Fibroblast of lung (primary cell): ENCODE measurements around the gene DEFB108B. TPM values are rescaled to one million over a fixed set of nuclear protein-coding genes. Genes with fewer than 3 reads are reported as not detected.
"Not testable (repeated sequence)": the region's sequence is repeated elsewhere in the genome, so short reads cannot be mapped to it uniquely, and the experiment has no call there.

Experiments
- DNase-seq, 2 donors: peaks; one replicate each; pipeline versions ENCODE4 v3.0.0 to v3.0.0-alpha.2; 2010; ENCODE audit warnings: low read depth in 2 of 2
- H2AFZ ChIP-seq: 2 replicates; pipeline ENCODE4 v1.5.1; 2012; ENCODE audit warnings: low read length, control low read depth, inconsistent platforms
- H3K27ac ChIP-seq: 2 replicates; pipeline ENCODE4 v1.5.1; 2011; ENCODE audit warnings: low read length, control low read depth; ENCODE audit not compliant: insufficient read depth
- H3K27me3 ChIP-seq: 2 replicates; pipeline ENCODE4 v1.5.1; 2011; ENCODE audit warnings: mild to moderate bottlenecking, low read length; ENCODE audit not compliant: control insufficient read depth, insufficient read depth
- H3K36me3 ChIP-seq: 2 replicates; pipeline ENCODE4 v1.5.1; 2011; ENCODE audit warnings: low read length; ENCODE audit not compliant: control insufficient read depth, insufficient read depth
- H3K4me1 ChIP-seq: 2 replicates; pipeline ENCODE4 v1.5.1; 2011; ENCODE audit warnings: low read length; ENCODE audit not compliant: control insufficient read depth, insufficient read depth; ENCODE audit errors: extremely low read depth
- H3K4me2 ChIP-seq: 2 replicates; pipeline ENCODE4 v1.5.1; 2011; ENCODE audit warnings: low read length, control low read depth; ENCODE audit not compliant: insufficient read depth; ENCODE audit errors: extremely low read depth
- H3K4me3 ChIP-seq, 4 experiments: fragments of 200-600 bp in 1 of 4; sonication (generic) in 1 of 4; replicated peaks in 1 of 4; 2 replicates each; pipeline ENCODE4 v1.5.1; 2011 to 2016; ENCODE audit warnings: low read length in 4 of 4, low read depth in 3 of 4, mild to moderate bottlenecking in 3 of 4, control low read depth in 2 of 4, inconsistent platforms in 1 of 4, mixed read lengths in 1 of 4; ENCODE audit not compliant: insufficient read depth in 1 of 4; ENCODE audit errors: control extremely low read depth in 1 of 4
- H3K79me2 ChIP-seq: 2 replicates; pipeline ENCODE4 v1.5.1; 2012; ENCODE audit warnings: mild to moderate bottlenecking, low read length, inconsistent platforms; ENCODE audit not compliant: control insufficient read depth, insufficient read depth
- H3K9ac ChIP-seq: 2 replicates; pipeline ENCODE4 v1.5.1; 2011; ENCODE audit warnings: mild to moderate bottlenecking, low read length, control low read depth; ENCODE audit not compliant: insufficient read depth
- H3K9me3 ChIP-seq: 2 replicates; pipeline ENCODE4 v1.5.1; 2012; ENCODE audit warnings: low read depth, low read length; ENCODE audit not compliant: control insufficient read depth, insufficient read depth
- H4K20me1 ChIP-seq: 2 replicates; pipeline ENCODE4 v1.5.1; 2011; ENCODE audit warnings: low read length; ENCODE audit not compliant: control insufficient read depth, insufficient read depth; ENCODE audit errors: extremely low read depth
- EZH2 ChIP-seq: IDR thresholded peaks from 2 replicates; pipeline ENCODE4 v1.5.1; 2012; ENCODE audit warnings: low read length, control low read depth, mild to moderate bottlenecking; ENCODE audit errors: missing control alignments
- polyA minus RNA-seq: library from RNA; depleted of rRNA, polyadenylated mRNA; stranded (reverse); fragments of >200 nt; gene quantifications from 2 replicates; pipeline ENCODE4 v1.2.3, GENCODE V29; 2011; ENCODE audit warnings: low replicate concordance
- polyA plus RNA-seq, 2 donors: library from polyadenylated mRNA; depleted of rRNA in 1 of 2; stranded (reverse) in 1 of 2; unstranded in 1 of 2; fragments of >200 nt; gene quantifications; 2 replicates each; pipeline ENCODE4 v1.2.1, GENCODE V29; 2011 to 2012; ENCODE audit warnings: missing spikeins in 1 of 2
- total RNA-seq: library from RNA; depleted of rRNA; stranded (reverse); fragments of >200 nt; gene quantifications from 2 replicates; pipeline ENCODE4 v1.2.1, GENCODE V29; 2014
- TF ChIP-seq, protein P1 (sequence below), 2 donors: IDR thresholded peaks in 1 of 2; conservative IDR thresholded peaks in 1 of 2; 1 replicate in 1 of 2; 2 replicates in 1 of 2; pipeline ENCODE4 v1.5.1; 2011 to 2012; ENCODE audit warnings: low read length in 2 of 2, control low read depth in 1 of 2, inconsistent platforms in 1 of 2, low read depth in 1 of 2, mild to moderate bottlenecking in 1 of 2

Gene DEFB108B, protein sequence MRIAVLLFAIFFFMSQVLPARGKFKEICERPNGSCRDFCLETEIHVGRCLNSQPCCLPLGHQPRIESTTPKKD
- not detected in 2 replicates for total RNA-seq
- not detected in 2 replicates for polyA plus RNA-seq
- polyA plus RNA-seq (2012) = not detected in 2 replicates
- polyA minus RNA-seq = not detected in 2 replicates

DNA sequence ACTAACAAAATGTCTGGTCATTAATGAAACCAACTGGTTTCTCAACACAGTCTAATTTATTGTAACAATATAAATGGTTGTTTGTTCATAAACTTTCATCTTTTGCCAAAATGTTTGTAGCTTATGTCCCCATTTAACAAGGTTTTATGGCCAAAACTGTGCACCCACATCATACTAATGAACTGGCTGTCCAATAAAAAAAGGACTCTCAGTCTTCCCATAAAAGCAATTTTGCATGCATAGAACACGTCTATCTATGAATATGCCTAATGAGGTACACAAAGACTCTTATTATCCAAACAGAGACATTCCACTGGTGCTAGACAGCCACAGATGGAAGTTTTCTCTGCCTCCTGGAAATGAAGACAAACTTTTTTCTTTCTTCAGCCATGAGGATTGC is at the start of gene DEFB108B:
TSS of gene DEFB108B (plus strand) at position 390 of the 400 bp plus-strand sequence. CDS start at position 390, 0 bp downstream.
- not testable (repeated sequence) for H3K27ac ChIP-seq, H2AFZ ChIP-seq, H3K9ac ChIP-seq, H3K27me3 ChIP-seq, H3K79me2 ChIP-seq, H3K4me2 ChIP-seq, H3K4me1 ChIP-seq, H3K9me3 ChIP-seq, H3K36me3 ChIP-seq, DNase-seq, H3K4me3 ChIP-seq, H4K20me1 ChIP-seq

DNA sequence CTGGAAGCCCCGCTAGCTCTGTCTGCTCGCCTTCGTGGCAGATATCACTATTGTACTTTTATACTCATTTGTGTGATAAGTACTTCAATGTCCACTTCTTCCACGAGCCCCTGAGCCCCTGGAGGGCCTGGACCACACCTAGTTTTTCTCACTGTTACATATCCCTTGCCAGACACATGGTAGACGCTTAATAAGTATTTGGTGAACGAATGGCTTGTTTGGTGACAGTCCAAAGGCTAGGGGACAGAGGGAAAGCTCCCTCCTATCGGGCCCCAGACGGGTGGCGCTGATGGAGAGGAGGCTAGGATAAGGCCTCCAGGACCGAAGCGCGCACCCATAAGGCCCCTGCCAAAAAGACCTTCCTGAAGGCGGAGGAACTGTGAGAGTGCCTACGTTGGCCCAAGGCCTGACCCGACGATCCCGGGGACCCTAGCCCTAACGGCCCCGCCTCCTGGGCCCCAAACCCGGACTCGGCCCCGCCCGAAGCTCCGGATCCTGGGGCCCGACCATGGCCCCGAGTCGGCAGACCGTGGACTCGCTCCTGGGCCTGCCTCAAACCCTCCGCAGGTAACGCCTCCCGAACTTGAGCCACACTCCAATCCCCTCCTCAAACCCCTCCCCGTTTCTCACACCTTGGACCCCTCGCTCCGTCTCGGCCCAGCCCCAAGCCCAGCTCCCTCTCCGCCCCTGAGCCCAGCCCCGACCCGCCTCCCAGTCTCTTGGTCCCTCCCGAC is 46.7 kb upstream of the DEFB108B start:
- H3K9me3 ChIP-seq, H3K36me3 ChIP-seq, H3K27me3 ChIP-seq, H4K20me1 ChIP-seq, H3K79me2 ChIP-seq, H3K4me1 ChIP-seq, H2AFZ ChIP-seq: not testable (repeated sequence)
- Histone ChIP-seq H3K27ac (peak overlapping the region; percentile 51), H3K4me3 (peak overlapping the region; percentile 39 to 61 (median 50)), H3K9ac (peak overlapping the region; percentile 42), H3K4me2 (peak overlapping the region; percentile 44)
- peak; percentile 69 to 86 for DNase-seq

DNA sequence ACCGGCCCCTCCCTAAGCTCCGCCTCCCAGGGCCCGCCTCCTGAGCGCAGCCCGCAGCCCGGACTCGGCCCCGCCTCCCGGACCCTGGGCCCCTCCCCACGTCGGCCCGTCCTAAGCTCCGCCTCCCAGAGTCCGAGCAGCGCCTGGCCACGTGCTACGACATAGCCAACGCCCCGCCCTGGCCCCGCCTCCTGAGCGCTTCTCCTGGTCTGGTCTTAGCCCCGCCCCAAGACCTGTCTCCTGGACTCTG is 46.2 kb upstream of the DEFB108B start:
- H3K79me2 ChIP-seq, H3K36me3 ChIP-seq, H4K20me1 ChIP-seq, H2AFZ ChIP-seq, H3K4me2 ChIP-seq, H3K4me1 ChIP-seq, H3K9ac ChIP-seq, H3K9me3 ChIP-seq, H3K27me3 ChIP-seq: not testable (repeated sequence)
- peak overlapping the region in 2 of 4 experiments; percentile 65 to 66 for H3K4me3 ChIP-seq
- peak overlapping the region; percentile 57 for H3K27ac ChIP-seq
- peak in 1 of 2 donors; percentile 99 for DNase-seq

DNA sequence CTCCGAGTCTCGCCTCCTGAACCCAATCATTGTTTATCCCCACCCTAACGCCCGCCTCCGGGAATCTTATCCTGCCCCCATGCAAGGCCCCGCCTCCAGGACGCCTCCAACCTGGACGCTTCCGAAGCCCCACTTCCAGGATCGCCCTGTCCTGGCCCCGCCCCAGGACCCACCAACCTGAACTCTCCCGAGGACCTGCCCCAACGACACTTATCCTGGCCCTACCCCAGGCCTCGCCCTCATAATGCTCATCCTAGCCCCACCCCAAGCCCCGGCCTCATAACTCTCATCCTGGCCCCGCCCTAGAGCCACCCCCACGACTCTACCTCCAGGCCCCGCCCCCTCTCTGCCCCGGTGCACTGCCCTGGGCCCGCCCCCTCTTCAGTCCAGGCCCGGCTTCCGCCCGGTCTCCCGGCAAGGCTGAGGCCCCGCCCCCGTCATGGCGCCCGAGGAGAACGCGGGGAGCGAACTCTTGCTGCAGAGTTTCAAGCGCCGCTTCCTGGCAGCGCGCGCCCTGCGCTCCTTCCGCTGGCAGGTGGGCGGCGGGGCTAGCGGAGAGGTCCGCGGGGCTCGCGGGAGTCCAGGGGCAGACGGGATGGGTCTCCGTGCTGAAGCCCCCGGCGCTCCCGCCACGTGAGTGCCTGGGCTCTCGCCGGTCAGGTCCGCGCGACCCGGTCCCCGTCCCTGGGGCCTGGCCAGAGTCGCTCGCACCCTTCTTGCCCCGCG is 45.7 kb upstream of the DEFB108B start:
- Histone ChIP-seq H3K79me2 (no peaks in the 10 kb centered on the region), H4K20me1 (no peaks in the 10 kb centered on the region), H3K4me1 (peaks cover 8% of the 10 kb centered on the region), H3K27ac (peak overlapping the region; percentile 96), H2AFZ (no peak overlapping the region), H3K9me3 (no peaks in the 10 kb centered on the region), H3K27me3 (no peaks in the 10 kb centered on the region), H3K4me3 (peak overlapping the region; percentile 46 to 67 (median 63)), H3K9ac (peak overlapping the region; percentile 79), H3K4me2 (peak overlapping the region; percentile 23), H3K36me3 (no peaks in the 10 kb centered on the region)
- peak in 1 of 2 donors; percentile 98 for DNase-seq
- no peak for TF ChIP-seq EZH2
- TF ChIP-seq, protein P1, sequence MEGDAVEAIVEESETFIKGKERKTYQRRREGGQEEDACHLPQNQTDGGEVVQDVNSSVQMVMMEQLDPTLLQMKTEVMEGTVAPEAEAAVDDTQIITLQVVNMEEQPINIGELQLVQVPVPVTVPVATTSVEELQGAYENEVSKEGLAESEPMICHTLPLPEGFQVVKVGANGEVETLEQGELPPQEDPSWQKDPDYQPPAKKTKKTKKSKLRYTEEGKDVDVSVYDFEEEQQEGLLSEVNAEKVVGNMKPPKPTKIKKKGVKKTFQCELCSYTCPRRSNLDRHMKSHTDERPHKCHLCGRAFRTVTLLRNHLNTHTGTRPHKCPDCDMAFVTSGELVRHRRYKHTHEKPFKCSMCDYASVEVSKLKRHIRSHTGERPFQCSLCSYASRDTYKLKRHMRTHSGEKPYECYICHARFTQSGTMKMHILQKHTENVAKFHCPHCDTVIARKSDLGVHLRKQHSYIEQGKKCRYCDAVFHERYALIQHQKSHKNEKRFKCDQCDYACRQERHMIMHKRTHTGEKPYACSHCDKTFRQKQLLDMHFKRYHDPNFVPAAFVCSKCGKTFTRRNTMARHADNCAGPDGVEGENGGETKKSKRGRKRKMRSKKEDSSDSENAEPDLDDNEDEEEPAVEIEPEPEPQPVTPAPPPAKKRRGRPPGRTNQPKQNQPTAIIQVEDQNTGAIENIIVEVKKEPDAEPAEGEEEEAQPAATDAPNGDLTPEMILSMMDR (conservative IDR thresholded peaks at IDR 0.05 in 1 of 2, IDR thresholded peaks at IDR 0.05 in 1 of 2; ENCODE audit: low read depth in 1 of 2, low read length in 2 of 2) = no peak

DNA sequence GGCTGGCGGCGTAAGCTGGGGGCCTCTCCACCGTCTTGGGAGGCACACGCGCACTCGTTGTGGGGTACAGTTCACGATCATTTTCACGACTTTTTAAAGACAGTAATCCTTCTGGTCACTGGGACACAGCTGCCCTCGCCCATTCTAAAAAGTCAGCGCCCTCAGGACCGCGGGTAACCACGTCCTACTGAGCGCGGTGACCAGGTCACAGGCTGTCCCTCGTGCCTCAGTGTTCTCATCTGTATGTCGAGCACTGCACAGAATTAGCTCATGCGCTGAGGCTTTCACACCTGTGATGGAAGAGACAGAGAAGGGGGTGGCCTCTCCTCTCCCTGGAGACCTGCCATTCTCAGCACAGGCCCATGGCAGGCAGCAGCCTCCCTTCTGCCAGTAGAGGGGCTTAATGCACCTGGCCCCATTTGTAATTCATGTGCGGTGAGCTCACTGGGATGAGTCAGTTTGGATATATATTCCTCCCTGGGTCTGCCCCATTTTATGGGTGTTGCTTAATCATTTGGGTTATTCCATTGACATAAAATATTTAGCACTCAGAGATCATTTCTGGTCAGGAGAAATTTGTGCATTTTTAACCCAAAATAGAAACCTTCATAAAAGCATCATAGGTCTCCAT is 45.1 kb upstream of the DEFB108B start:
- not testable (repeated sequence) for H3K4me1 ChIP-seq, H3K36me3 ChIP-seq, H3K9me3 ChIP-seq, H4K20me1 ChIP-seq, H2AFZ ChIP-seq, H3K27me3 ChIP-seq, H3K79me2 ChIP-seq
- Histone ChIP-seq H3K27ac (peak overlapping the region; percentile 96), H3K9ac (peak overlapping the region; percentile 79), H3K4me3 (peak overlapping the region; percentile 46 to 67 (median 63)), H3K4me2 (peak overlapping the region; percentile 23)
- peak; percentile 34 to 57 for DNase-seq
